Measurements from ENCODE around the gene SP100. TPM values are rescaled to one million over a fixed set of nuclear protein-coding genes. Genes with fewer than 3 reads are reported as not detected.
A peak's percentile ranks its signal among the peaks of the same experiment; 100 is the strongest.
"Not testable (repeated sequence)": the region's sequence is repeated elsewhere in the genome, so short reads cannot be mapped to it uniquely, and the experiment has no call there.

Gene SP100
- total and polyA plus RNA-seq, 5 experiments from 2014 or later, result 81.0 to 221 (median 174) TPM

- peak in 4 of 10 donors; percentile 15 to 36 (median 26) for DNase-seq
- Mint-ChIP-seq H3K27ac (peak overlapping the region; percentile 71 to 95 (median 86)), H3K36me3 (peaks cover 29 to 69% (median 47%) of the 10 kb centered on the region in 3 donors), H3K27me3 (no peaks in the 10 kb centered on the region), H3K9me3 (peaks cover 0 to 4% (median 0%) of the 10 kb centered on the region in 9 donors), H3K4me1 (peaks cover 24 to 54% (median 36%) of the 10 kb centered on the region in 4 donors), H3K4me3 (peak overlapping the region in 9 of 10 donors; percentile 3 to 63 (median 41))
- POLR2A ChIA-PET, result no interaction called here
- ATAC-seq, result peak; percentile 69 to 81
These were observed 57.4 kb downstream of the SP100 start for GRCh38 chr2:230473378-230473777.

- ATAC-seq (no peak), DNase-seq (no peak)
- Mint-ChIP-seq H3K27me3 (no peaks in the 10 kb centered on the region), H3K4me1 (peaks cover 24 to 51% (median 37%) of the 10 kb centered on the region in 4 donors), H3K9me3 (peaks cover 0 to 4% (median 0%) of the 10 kb centered on the region in 9 donors), H3K36me3 (peaks cover 38 to 70% (median 58%) of the 10 kb centered on the region in 3 donors), H3K4me3 (no peak overlapping the region), H3K27ac (peak overlapping the region in 6 of 10 donors; percentile 5 to 87 (median 52))
- POLR2A ChIA-PET, result no interaction called here
These were observed 59.1 kb downstream of the SP100 start for GRCh38 chr2:230475143-230475542.

- ATAC-seq, result no peak
- Mint-ChIP-seq H3K9me3 (peaks cover 6 to 18% (median 11%) of the 10 kb centered on the region in 9 donors), H3K27ac (peak overlapping the region in 3 of 10 donors; percentile 6 to 71 (median 70)), H3K27me3 (no peaks in the 10 kb centered on the region), H3K4me1 (peaks cover 26 to 36% (median 27%) of the 10 kb centered on the region in 4 donors), H3K4me3 (no peak overlapping the region), H3K36me3 (peaks cover 41 to 84% (median 77%) of the 10 kb centered on the region in 3 donors)
- POLR2A ChIA-PET, result no interaction called here
- no peak for DNase-seq
These were observed 69.9 kb downstream of the SP100 start for GRCh38 chr2:230485801-230486341.

- Mint-ChIP-seq H3K36me3 (peaks cover 50 to 97% (median 85%) of the 10 kb centered on the region in 3 donors), H3K4me1 (peaks cover 24 to 49% (median 42%) of the 10 kb centered on the region in 4 donors), H3K9me3 (peaks cover 5 to 18% (median 11%) of the 10 kb centered on the region in 9 donors), H3K27ac (peak overlapping the region in 2 of 10 donors; percentile 15 to 38)
- H3K27me3 Mint-ChIP-seq, POLR2A ChIA-PET, ATAC-seq, DNase-seq, H3K4me3 Mint-ChIP-seq: not testable (repeated sequence)
These were observed 75.2 kb downstream of the SP100 start for GRCh38 chr2:230491219-230491618.

- DNase-seq (no peak), ATAC-seq (no peak)
- Mint-ChIP-seq H3K4me3 (no peak overlapping the region), H3K9me3 (peaks cover 5 to 18% (median 9%) of the 10 kb centered on the region in 9 donors), H3K36me3 (peaks cover 48 to 94% (median 81%) of the 10 kb centered on the region in 3 donors), H3K4me1 (peaks cover 29 to 49% (median 47%) of the 10 kb centered on the region in 4 donors), H3K27me3 (no peaks in the 10 kb centered on the region), H3K27ac (peak overlapping the region in 6 of 10 donors; percentile 4 to 73 (median 22))
- POLR2A ChIA-PET, result no interaction called here
These were observed 76.1 kb downstream of the SP100 start for GRCh38 chr2:230492107-230492506.

- peak overlapping the region in 1 of 10 donors; percentile 5 for H3K4me3 Mint-ChIP-seq
- peaks cover 0 to 6% (median 2%) of the 10 kb centered on the region in 9 donors for H3K9me3 Mint-ChIP-seq
- peaks cover 26 to 53% (median 37%) of the 10 kb centered on the region in 4 donors for H3K4me1 Mint-ChIP-seq
- no peaks in the 10 kb centered on the region for H3K27me3 Mint-ChIP-seq
- peaks cover 40 to 90% (median 66%) of the 10 kb centered on the region in 3 donors for H3K36me3 Mint-ChIP-seq
- peak overlapping the region in 4 of 10 donors; percentile 5 to 40 (median 36) for H3K27ac Mint-ChIP-seq
- POLR2A ChIA-PET, result no interaction called here
- ATAC-seq, result no peak
- DNase-seq, result no peak
These were observed 79.0 kb downstream of the SP100 start for GRCh38 chr2:230494980-230495379.

GRCh38 chr2:230496891-230497290 lies 80.9 kb downstream of the SP100 start:
- POLR2A ChIA-PET, result interaction anchor here (0.6 kb wide), 1 partner anchor 31 kb away, joined by 4 read pairs; no protein-coding TSS in a partner anchor
- ATAC-seq (no peak), DNase-seq (no peak)
- no peaks in the 10 kb centered on the region for H3K27me3 Mint-ChIP-seq
- H3K9me3 Mint-ChIP-seq, result no peaks in the 10 kb centered on the region
- H3K4me3 Mint-ChIP-seq, result peak overlapping the region in 8 of 10 donors; percentile 42 to 76 (median 64)
- peaks cover 33 to 89% (median 64%) of the 10 kb centered on the region in 3 donors for H3K36me3 Mint-ChIP-seq
- H3K27ac Mint-ChIP-seq, result peak overlapping the region in 8 of 10 donors; percentile 4 to 89 (median 62)
- H3K4me1 Mint-ChIP-seq, result peaks cover 16 to 47% (median 34%) of the 10 kb centered on the region in 4 donors

GRCh38 chr2:230498506-230499107 lies 82.6 kb downstream of the SP100 start:
- DNase-seq (no peak), ATAC-seq (no peak)
- POLR2A ChIA-PET, result no interaction called here
- Mint-ChIP-seq H3K4me3 (peak overlapping the region in 1 of 10 donors; percentile 11), H3K36me3 (peaks cover 30 to 90% (median 65%) of the 10 kb centered on the region in 3 donors), H3K9me3 (no peaks in the 10 kb centered on the region), H3K4me1 (peaks cover 15 to 47% (median 28%) of the 10 kb centered on the region in 4 donors), H3K27ac (peak overlapping the region in 5 of 10 donors; percentile 4 to 52 (median 46)), H3K27me3 (no peaks in the 10 kb centered on the region)

GRCh38 chr2:230502593-230502992 lies 86.6 kb downstream of the SP100 start:
- peaks cover 27 to 90% (median 74%) of the 10 kb centered on the region in 3 donors for H3K36me3 Mint-ChIP-seq
- no peaks in the 10 kb centered on the region for H3K9me3 Mint-ChIP-seq
- DNase-seq (no peak), ATAC-seq (no peak)
- no peak overlapping the region for H3K4me3 Mint-ChIP-seq
- peaks cover 3 to 25% (median 4%) of the 10 kb centered on the region in 4 donors for H3K4me1 Mint-ChIP-seq
- no peaks in the 10 kb centered on the region for H3K27me3 Mint-ChIP-seq
- no peak overlapping the region for H3K27ac Mint-ChIP-seq
- POLR2A ChIA-PET, result no interaction called here

- POLR2A ChIA-PET, result no interaction called here
- Mint-ChIP-seq H3K36me3 (peaks cover 31 to 90% (median 78%) of the 10 kb centered on the region in 3 donors), H3K4me1 (peaks cover 0 to 13% (median 2%) of the 10 kb centered on the region in 4 donors), H3K4me3 (no peak overlapping the region), H3K9me3 (no peaks in the 10 kb centered on the region), H3K27ac (peak overlapping the region in 3 of 10 donors; percentile 33 to 80 (median 47)), H3K27me3 (no peaks in the 10 kb centered on the region)
- DNase-seq (no peak), ATAC-seq (no peak)
These were observed 87.8 kb downstream of the SP100 start for GRCh38 chr2:230503798-230504197.

- H3K4me3 Mint-ChIP-seq, result no peak overlapping the region
- POLR2A ChIA-PET, result no interaction called here
- H3K27me3 Mint-ChIP-seq, result no peaks in the 10 kb centered on the region
- peaks cover 0 to 6% (median 0%) of the 10 kb centered on the region in 4 donors for H3K4me1 Mint-ChIP-seq
- H3K36me3 Mint-ChIP-seq, result peaks cover 31 to 88% (median 75%) of the 10 kb centered on the region in 3 donors
- H3K27ac Mint-ChIP-seq, result peak overlapping the region in 2 of 10 donors; percentile 49 to 80
- no peak for DNase-seq
- no peaks in the 10 kb centered on the region for H3K9me3 Mint-ChIP-seq
- ATAC-seq, result no peak
These were observed 89.2 kb downstream of the SP100 start for GRCh38 chr2:230505162-230505561.

GRCh38 chr2:230512955-230513748 lies 97.2 kb downstream of the SP100 start:
- Mint-ChIP-seq H3K27ac (peak overlapping the region in 1 of 10 donors; percentile 68), H3K9me3 (peaks cover 0 to 2% (median 0%) of the 10 kb centered on the region in 9 donors), H3K4me1 (peaks cover 0 to 2% (median 0%) of the 10 kb centered on the region in 4 donors), H3K36me3 (peaks cover 19 to 62% (median 47%) of the 10 kb centered on the region in 3 donors), H3K27me3 (no peaks in the 10 kb centered on the region), H3K4me3 (no peak overlapping the region)
- ATAC-seq (no peak), DNase-seq (no peak)
- POLR2A ChIA-PET, result no interaction called here
